Thymus (tissue), 11 donors: ENCODE measurements around the gene SLC12A2. TPM values are rescaled to one million over a fixed set of nuclear protein-coding genes. Genes with fewer than 3 reads are reported as not detected.

Experiments used
- DNase-seq, 9 donors: peaks; one replicate each; pipeline ENCODE4 v3.0.0-alpha.2; 2013; ENCODE audit warnings: low spot score in 9 of 9, low read depth in 6 of 9, missing footprints in 1 of 9
- H3K27ac ChIP-seq, 2 donors: one replicate each; pipeline ENCODE4 v1.5.1; 2013; ENCODE audit warnings: control low read depth in 1 of 2, low read depth in 1 of 2, low read length in 1 of 2, mild to moderate bottlenecking in 1 of 2, moderate library complexity in 1 of 2
- H3K27me3 ChIP-seq, 2 donors: one replicate each; pipeline ENCODE4 v1.5.1; 2013; ENCODE audit warnings: low read length in 1 of 2; ENCODE audit not compliant: control insufficient read depth in 2 of 2, insufficient read depth in 1 of 2
- H3K36me3 ChIP-seq, 2 donors: one replicate each; pipeline ENCODE4 v1.5.1; 2013; ENCODE audit warnings: low read length in 1 of 2, mild to moderate bottlenecking in 1 of 2, moderate library complexity in 1 of 2; ENCODE audit not compliant: control insufficient read depth in 2 of 2, insufficient read depth in 2 of 2
- H3K4me1 ChIP-seq, 2 donors: one replicate each; pipeline ENCODE4 v1.5.1; 2013; ENCODE audit warnings: low read length in 2 of 2; ENCODE audit not compliant: control insufficient read depth in 2 of 2, insufficient read depth in 2 of 2
- H3K4me3 ChIP-seq, 2 donors: one replicate each; pipeline ENCODE4 v1.5.1; 2013; ENCODE audit warnings: low read length in 2 of 2, control low read depth in 1 of 2, mild to moderate bottlenecking in 1 of 2
- H3K9me3 ChIP-seq, 2 donors: one replicate each; pipeline ENCODE4 v1.5.1; 2013; ENCODE audit warnings: low read length in 1 of 2, mild to moderate bottlenecking in 1 of 2; ENCODE audit not compliant: control insufficient read depth in 2 of 2, insufficient read depth in 1 of 2
- WGBS: extraction: QIAGEN DNeasy Blood & Tissue Kit; methylation state at CpG from one replicate; pipeline ENCODE4 v1.1.7; 2013; 5-methylcytosine and 5-hydroxymethylcytosine counted together
- polyA plus RNA-seq: library from polyadenylated mRNA; stranded (reverse); fragments of 200-250 nt; gene quantifications from one replicate; pipeline ENCODE4 v1.2.3, GENCODE V29; 2013
- total RNA-seq: library from RNA; stranded (reverse); fragments of 120-200 nt; gene quantifications from one replicate; pipeline ENCODE4 v1.2.4, GENCODE V29; 2013
- donor health status: healthy.

The SLC12A2 gene
- total and polyA plus RNA-seq, 2 donors, result 3.8 to 13.6 TPM

DNA sequence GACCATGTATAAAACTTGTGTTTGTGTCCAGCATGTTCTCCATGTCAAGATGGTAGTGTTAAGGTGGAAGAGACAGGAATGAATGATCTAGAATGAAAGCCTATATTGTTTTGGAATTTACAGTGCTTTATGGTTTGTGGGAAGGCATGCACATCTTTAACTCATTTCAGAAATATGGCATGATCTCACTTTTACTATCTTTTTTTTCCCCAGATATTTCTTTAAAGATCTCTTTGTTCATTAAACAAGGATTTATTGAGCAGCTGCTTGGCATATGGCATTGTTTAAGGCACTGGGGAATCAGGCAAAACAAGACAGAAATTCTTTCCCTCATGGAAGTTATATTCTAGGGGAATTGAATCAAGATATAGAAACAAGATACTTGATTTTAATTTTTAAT is 51.7 kb downstream of the SLC12A2 start:
- Histone ChIP-seq H3K27me3 (no peaks in the 10 kb centered on the region), H3K9me3 (no peaks in the 10 kb centered on the region), H3K4me1 (no peaks in the 10 kb centered on the region), H3K4me3 (no peak overlapping the region), H3K27ac (no peak overlapping the region), H3K36me3 (peaks cover 4 to 14% of the 10 kb centered on the region in 2 donors)
- DNase-seq, result no peak

DNA sequence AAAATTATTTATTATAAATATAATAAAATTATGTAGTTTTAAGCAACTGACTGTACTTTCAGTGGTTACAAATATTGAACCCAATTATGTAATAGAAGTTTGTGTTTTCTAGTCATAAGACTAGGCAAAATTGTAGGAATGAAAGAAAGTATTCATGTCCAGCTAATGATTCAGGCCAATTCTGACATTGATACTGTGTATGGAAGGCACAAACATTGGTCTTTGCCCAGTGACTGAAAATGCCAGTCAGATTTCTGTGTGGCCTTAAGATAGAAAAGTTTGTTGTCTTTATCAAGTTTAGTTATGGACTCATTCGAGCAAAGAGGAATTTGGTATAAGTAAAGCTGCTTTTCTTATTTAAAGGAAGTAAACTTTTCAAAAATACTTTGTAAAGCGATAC is 60.3 kb downstream of the SLC12A2 start:
- no peak for DNase-seq
- 96% methylated on average over 2 of the region's 2 CpGs for WGBS
- Histone ChIP-seq H3K9me3 (no peaks in the 10 kb centered on the region), H3K4me1 (no peaks in the 10 kb centered on the region), H3K27me3 (no peaks in the 10 kb centered on the region), H3K36me3 (no peaks in the 10 kb centered on the region), H3K4me3 (no peak overlapping the region), H3K27ac (no peak overlapping the region)

DNA sequence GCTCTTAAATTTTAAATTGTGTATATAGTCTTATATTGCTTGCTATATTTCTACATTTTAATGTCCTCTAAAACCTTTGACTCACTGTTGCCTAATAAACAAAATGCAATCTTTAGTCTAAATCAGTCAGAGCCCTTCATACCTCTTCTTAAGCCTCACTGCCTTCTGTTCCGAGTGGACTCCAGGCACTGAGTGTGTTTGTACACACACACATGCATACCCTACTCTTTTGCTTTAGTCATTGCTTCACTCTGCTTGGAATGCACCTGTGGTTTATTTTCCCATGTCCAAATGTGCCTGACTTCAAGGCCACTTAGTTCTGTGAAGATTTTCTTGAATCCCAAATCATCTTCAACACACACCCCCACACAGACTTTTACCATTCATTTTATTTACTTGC is 60.9 kb downstream of the SLC12A2 start:
- no peak overlapping the region for H3K27ac ChIP-seq
- no peaks in the 10 kb centered on the region for H3K36me3 ChIP-seq
- no peak overlapping the region for H3K4me3 ChIP-seq
- H3K9me3 ChIP-seq, result no peaks in the 10 kb centered on the region
- H3K4me1 ChIP-seq, result no peaks in the 10 kb centered on the region
- 94% methylated on average over 1 of the region's 1 CpG for WGBS
- no peaks in the 10 kb centered on the region for H3K27me3 ChIP-seq
- DNase-seq, result no peak

DNA sequence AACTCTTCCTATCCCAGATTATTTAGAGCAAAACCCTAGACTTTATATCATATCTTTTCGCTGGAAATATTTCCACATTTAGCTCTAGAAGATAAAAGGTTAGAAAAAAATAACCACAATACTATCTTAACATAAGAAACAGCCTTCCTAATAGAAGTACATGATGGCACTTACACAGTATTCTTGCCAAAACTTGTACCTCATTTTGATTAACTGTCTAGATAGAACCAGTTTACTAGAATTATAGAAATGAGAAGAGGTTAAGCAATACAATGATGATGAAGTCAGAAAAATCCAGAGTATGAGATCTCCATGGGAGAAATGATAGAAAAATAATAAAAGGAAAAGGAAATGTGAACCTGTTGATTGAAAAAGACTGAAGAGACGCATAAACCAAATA is 63.1 kb downstream of the SLC12A2 start:
- Histone ChIP-seq H3K27ac (no peak overlapping the region), H3K4me1 (no peaks in the 10 kb centered on the region), H3K27me3 (no peaks in the 10 kb centered on the region), H3K4me3 (no peak overlapping the region), H3K36me3 (no peaks in the 10 kb centered on the region), H3K9me3 (no peaks in the 10 kb centered on the region)
- WGBS, result 98% methylated on average over 2 of the region's 2 CpGs
- no peak for DNase-seq

DNA sequence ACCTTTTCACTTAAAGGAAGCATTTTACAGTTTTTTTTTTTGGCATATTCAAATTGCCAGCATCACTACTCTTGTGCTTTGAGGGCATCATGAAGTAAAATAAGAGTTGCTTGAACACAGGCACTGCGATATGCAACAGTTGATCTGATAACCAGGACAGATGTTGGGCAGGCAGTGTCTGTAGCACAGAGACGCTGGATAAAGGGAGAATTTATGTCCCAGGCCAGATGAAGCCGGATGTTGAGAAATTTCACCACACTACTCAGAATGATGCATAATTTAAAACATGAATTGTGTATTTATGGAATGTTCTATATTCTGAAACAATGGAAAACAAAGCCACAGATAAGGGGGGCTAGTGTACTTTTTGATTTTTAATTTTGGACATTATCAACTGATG is 71.4 kb downstream of the SLC12A2 start:
- H3K4me1 ChIP-seq, result no peaks in the 10 kb centered on the region
- no peak for DNase-seq
- no peak overlapping the region for H3K27ac ChIP-seq
- WGBS, result 98% methylated on average over 3 of the region's 3 CpGs
- H3K27me3 ChIP-seq, result no peaks in the 10 kb centered on the region
- H3K4me3 ChIP-seq, result no peak overlapping the region
- peaks cover 0 to 27% of the 10 kb centered on the region in 2 donors for H3K36me3 ChIP-seq
- no peaks in the 10 kb centered on the region for H3K9me3 ChIP-seq

DNA sequence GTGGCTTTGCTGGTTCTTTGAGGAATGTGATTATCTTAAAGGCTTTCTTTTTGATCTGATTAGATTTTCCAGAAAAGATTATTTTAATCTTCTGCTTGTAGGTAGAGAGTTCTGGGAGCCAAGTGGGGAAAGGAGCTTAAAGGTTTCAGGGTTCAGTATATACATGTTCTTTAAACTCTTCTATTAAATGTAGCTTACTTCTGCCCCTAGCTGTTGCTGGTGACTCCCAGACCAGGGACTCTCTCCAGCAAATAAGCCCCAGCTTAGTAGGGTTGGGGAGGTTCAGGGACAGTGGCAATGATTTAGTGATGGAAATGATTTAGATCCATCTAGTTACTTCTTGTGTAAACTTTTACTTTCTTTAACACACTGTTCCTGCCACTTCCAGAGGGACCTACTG is 72.2 kb downstream of the SLC12A2 start:
- H3K36me3 ChIP-seq, result peaks cover 0 to 27% of the 10 kb centered on the region in 2 donors
- H3K4me3 ChIP-seq, result no peak overlapping the region
- no peak for DNase-seq
- no peaks in the 10 kb centered on the region for H3K9me3 ChIP-seq
- H3K27me3 ChIP-seq, result no peaks in the 10 kb centered on the region
- no peaks in the 10 kb centered on the region for H3K4me1 ChIP-seq
- H3K27ac ChIP-seq, result no peak overlapping the region

DNA sequence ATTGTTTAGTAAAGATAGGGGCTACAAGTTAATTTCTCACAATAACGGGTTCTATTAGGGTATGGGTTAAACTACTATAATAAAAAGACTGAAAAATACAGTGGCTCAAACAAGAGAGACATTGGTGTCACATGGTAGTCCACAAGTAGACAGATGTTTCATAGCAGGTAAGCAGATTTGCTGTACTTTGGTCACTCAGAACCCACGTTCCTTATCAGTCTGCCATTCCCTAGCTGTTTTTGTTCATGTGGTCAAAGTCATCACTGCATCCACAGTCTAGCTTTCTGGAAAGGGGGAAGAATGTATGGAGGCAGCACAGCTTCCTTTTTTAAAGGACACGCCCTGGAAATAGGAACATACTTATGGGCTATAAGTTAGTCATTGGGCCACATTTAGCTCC is 73.0 kb downstream of the SLC12A2 start:
- no peak for DNase-seq
- Histone ChIP-seq H3K27ac (no peak overlapping the region), H3K36me3 (peaks cover 0 to 27% of the 10 kb centered on the region in 2 donors), H3K9me3 (no peaks in the 10 kb centered on the region), H3K4me3 (no peak overlapping the region), H3K27me3 (no peaks in the 10 kb centered on the region), H3K4me1 (no peaks in the 10 kb centered on the region)
- WGBS, result 94% methylated on average over 3 of the region's 3 CpGs

DNA sequence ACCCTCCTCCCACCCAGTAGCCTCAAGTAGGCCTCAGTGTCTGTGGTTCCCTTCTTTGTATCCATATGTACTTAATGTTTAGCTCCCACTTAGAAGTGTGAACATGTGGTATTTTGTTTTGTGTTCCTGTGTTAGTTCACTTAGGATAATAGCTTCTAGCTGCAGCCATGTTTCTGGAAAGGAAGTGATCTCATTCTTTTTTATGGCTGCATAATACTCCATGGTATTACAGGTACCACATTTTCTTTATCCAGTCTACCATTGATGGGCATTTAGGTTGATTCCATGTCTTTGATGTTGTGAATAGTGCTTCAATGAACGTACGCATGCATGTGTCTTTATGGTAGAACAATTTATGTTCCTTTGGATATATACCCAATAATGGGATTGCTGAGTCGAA is 74.8 kb downstream of the SLC12A2 start:
- H3K4me1 ChIP-seq, result no peaks in the 10 kb centered on the region
- no peak overlapping the region for H3K27ac ChIP-seq
- no peaks in the 10 kb centered on the region for H3K9me3 ChIP-seq
- H3K4me3 ChIP-seq, result no peak overlapping the region
- no peak for DNase-seq
- 99% methylated on average over 3 of the region's 3 CpGs for WGBS
- H3K36me3 ChIP-seq, result peaks cover 0 to 25% of the 10 kb centered on the region in 2 donors
- no peaks in the 10 kb centered on the region for H3K27me3 ChIP-seq

DNA sequence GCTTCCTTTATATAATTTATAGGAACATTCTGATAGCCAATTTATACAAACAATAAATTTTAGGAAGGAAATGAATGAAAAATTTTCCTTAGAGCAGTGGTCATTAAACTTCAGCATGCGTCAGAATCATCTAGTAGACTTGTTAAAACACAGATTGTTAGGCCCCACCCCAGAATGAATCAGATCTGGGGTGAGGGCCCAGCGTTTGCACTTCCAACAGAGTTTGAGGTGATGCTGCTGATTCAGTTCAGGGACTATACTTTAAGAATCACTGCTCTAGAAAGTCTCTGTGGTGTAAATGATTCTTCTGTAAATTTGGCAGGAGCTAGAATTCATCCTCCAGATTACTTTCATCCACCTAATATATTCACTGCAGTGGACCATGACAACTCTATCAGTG is 80.4 kb downstream of the SLC12A2 start:
- Histone ChIP-seq H3K4me3 (no peak overlapping the region), H3K36me3 (peaks cover 0 to 6% of the 10 kb centered on the region in 2 donors), H3K27ac (no peak overlapping the region), H3K9me3 (no peaks in the 10 kb centered on the region), H3K27me3 (no peaks in the 10 kb centered on the region), H3K4me1 (no peaks in the 10 kb centered on the region)
- DNase-seq, result no peak
- WGBS, result 93% methylated on average over 2 of the region's 2 CpGs

DNA sequence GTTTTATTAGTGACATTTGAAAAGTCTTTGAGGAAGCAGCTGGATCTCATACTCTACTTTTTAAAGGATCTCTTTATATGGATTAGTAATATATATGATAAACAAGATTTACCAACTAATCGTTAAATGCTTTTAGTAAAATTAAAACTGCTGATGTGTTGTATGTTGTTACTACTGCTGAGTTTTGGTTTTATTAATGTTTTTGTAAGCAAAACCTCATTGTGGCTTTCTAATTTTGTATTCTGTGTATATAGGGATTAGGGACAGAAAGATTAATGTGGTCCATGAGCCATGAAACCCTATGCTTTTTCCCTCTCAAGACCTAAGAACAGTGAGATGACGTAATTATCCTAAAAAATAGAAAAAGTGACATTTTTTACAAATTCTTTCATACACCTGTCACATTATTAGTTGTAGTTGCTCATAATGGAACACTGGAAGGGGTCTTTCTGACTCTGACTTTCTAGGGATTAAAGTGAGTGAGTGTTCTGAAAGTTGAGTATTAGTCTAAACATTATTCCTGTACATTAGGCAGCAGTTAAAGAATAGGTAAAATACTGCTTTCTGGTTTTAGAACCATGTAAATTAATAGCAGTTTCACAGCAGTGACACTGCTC is 85.9 kb downstream of the SLC12A2 start:
- H3K36me3 ChIP-seq, result peaks cover 0 to 3% of the 10 kb centered on the region in 2 donors
- WGBS, result 95% methylated on average over 2 of the region's 2 CpGs
- H3K27me3 ChIP-seq, result no peaks in the 10 kb centered on the region

More for the DNA sequence above, 85.9 kb downstream of the SLC12A2 start:
- no peak overlapping the region for H3K27ac ChIP-seq
- no peak overlapping the region for H3K4me3 ChIP-seq
- no peaks in the 10 kb centered on the region for H3K4me1 ChIP-seq
- no peaks in the 10 kb centered on the region for H3K9me3 ChIP-seq
- DNase-seq, result no peak
